ENCODE results near the gene TMEM72. TPM values are rescaled to one million over a fixed set of nuclear protein-coding genes. Genes with fewer than 3 reads are reported as not detected.

TMEM72 gene
- total and polyA plus RNA-seq, 2 donors: not detected

DNA sequence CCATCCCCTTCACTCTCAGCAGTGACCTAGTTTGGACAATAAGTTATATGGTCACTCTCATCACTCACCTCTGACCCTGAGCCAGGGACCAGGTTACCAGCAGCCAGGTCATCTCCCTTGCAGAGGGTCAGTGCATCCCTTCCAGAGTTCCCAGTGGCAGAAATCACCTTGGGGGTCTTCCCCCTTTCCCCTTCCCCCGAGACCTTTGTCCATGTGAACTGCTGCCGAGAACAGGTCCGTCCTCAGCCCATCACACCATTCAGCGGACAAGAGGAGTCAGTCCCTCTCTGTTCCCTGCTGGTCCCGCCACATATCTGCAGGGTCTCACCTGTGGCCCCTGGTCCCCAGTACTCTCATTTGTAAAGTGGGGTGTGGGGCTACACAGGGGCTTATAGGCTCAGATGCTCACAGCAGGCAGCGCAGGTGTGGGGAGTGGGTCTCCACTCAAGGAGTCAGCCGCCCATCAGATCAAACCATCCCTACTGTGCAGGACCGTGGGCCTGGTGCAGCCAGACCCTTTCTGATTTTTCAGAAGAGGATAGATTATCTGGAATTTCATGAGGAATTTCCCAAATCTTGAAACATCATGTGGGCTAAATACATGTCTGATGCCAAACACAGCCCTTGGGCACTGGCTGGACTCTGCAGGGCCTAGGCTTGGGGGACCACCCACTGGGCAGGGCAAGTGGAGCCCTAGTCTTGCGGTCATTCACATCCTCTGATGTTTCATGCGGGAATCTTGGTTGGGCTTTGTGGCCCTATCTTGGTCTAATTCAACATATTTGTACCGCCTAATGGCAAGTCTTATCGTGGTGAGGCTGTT is 61.0 kb downstream of the TMEM72 start:
- DNase-seq (ENCODE audit: extremely low spot score): no peak
- H3K4me1 ChIP-seq (ENCODE audit: insufficient read depth): no peaks in the 10 kb centered on the region
- 97% methylated on average over 12 of the region's 12 CpGs for WGBS
- H3K27ac ChIP-seq (ENCODE audit: low read depth): no peak overlapping the region
- no peaks in the 10 kb centered on the region for H3K36me3 ChIP-seq (ENCODE audit: insufficient read depth)
- no peak overlapping the region for H3K4me3 ChIP-seq (ENCODE audit: low read depth, low read length)

DNA sequence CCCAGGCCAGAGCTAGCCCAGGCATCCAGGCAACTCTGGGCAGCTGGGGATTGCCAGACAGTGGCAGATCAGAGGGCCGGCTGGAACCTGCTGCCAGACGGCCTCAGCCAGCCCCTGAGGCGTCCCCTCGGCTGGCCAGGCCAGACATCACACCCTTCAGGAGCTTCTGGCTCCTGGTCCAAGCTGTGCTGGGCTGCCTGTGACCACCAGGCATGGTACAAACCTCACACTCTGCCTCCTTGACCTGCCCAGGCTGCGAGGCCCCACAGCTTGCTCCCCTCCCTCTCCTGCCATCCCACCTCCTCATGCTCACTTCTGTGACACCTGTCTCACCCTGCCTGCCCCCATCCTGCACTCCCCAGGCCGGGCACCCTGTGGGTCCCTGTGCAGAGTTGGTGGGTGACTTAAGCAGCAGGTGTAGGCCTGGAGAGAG is 61.8 kb downstream of the TMEM72 start:
- H3K4me3 ChIP-seq (ENCODE audit: low read depth, low read length): no peak overlapping the region
- no peaks in the 10 kb centered on the region for H3K36me3 ChIP-seq (ENCODE audit: insufficient read depth)
- no peaks in the 10 kb centered on the region for H3K4me1 ChIP-seq (ENCODE audit: insufficient read depth)
- DNase-seq (ENCODE audit: extremely low spot score): no peak
- WGBS: 89% methylated on average over 6 of the region's 6 CpGs
- no peak overlapping the region for H3K27ac ChIP-seq (ENCODE audit: low read depth)

DNA sequence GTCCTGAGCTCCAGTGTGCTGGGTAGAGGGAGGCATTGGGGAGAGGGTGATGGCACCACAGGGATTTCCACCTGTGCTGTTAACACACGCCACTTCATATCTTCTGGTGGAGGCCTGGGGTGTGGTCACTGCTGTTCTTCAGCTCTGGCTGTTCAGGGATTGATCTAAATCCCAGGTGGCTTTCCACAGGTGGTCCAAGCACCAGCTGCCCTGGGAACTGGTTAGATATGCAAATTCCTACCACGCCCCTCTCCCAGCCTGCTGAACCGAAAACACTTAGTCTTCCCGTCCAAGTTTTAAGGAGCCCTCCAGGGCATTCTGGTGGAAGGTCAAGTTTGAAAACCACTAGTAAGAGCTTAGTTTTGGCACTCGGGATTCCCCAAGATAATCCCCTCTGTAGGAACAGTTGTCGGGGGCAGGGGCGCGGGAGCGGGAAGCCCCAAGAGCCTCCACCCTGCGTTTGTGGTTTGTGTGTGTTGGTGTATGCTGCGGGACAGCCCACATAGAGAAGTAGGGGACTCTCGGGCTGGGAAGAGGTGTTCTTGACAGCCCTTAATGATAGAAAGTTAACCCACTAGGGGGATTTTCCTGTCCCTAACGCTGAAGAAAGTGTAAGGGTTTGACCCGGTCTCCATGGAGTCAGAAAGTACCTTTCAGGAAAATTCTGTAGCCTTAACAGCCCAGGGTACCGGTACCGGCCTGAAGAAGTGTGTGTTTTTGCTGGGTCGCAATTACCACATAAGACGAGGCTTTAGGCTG is 62.4 kb downstream of the TMEM72 start:
- DNase-seq (ENCODE audit: extremely low spot score): no peak
- Histone ChIP-seq H3K27ac (ENCODE audit: low read depth) (no peak overlapping the region), H3K4me3 (ENCODE audit: low read depth, low read length) (no peak overlapping the region), H3K36me3 (ENCODE audit: insufficient read depth) (no peaks in the 10 kb centered on the region), H3K4me1 (ENCODE audit: insufficient read depth) (no peaks in the 10 kb centered on the region)
- 76% methylated on average over 18 of the region's 18 CpGs for WGBS

DNA sequence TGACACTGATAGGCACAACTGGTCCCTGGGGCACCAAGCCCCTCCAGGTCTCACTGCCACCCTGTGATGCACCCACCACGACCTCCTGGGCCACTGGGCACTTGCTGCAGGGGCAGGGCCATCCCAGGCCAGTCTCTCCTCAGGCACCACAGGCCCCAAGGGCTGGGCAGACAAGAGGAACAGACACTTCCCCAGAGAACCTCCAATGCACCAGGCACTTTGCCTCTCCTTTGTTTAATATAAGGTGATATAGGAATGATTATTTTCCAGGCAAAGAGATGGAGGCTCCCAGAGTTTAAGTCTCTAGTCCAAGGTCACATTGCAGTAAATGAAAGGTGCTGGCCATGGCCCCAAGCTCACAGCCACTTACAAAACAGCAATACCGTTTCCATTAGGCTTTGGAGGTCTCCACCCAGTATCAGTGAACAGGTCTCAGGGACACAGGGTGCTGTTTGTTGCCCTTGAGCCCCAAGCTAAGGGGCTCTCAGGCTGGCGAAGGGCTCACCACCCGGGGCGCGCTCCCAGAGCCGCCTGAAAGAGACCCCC is 63.0 kb downstream of the TMEM72 start:
- Histone ChIP-seq H3K27ac (ENCODE audit: low read depth) (no peak overlapping the region), H3K4me1 (ENCODE audit: insufficient read depth) (no peaks in the 10 kb centered on the region), H3K4me3 (ENCODE audit: low read depth, low read length) (peak overlapping the region; percentile 9), H3K36me3 (ENCODE audit: insufficient read depth) (no peaks in the 10 kb centered on the region)
- 37% methylated on average over 7 of the region's 7 CpGs for WGBS
- DNase-seq (ENCODE audit: extremely low spot score): no peak

DNA sequence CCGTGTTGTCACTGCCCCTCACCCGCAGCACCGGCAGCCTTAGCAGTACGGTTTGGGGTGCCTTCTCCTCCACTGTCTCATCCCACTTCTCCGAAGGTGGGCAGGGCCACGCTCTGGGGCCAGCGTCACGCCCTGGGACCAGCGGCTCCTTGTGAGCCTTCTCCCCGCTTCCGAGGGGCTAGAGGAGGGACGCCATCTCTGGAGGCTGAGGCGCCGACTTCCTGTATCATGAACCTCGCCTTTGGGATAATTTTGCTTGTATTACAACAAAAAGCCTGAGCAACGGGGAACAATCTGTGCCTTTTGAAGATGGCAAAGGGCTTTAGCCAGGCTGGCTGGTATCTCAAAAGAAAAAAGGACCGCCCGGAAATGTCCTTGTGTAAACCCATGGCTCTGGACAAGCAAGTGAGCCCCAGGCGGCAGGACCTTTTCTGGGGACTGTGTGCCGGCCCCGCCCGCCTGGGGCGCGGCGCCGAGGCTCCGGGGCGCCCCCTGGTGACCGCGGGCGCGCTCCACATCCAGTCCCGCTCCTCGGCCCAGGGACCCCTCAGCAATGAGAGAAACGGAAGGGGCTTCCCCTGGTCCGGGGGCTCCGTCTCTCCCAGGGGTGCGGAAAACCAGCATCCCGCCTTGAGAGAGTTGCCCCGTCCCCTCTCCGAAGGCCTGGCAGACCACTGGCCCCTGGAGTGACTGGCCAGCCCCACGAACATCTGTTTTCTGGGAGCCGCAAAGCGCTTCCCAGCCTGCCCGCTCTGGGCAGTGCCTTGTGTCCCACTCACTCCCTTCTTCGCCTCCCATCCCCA is 63.7 kb downstream of the TMEM72 start:
- no peak for DNase-seq (ENCODE audit: extremely low spot score)
- H3K4me1 ChIP-seq (ENCODE audit: insufficient read depth): no peaks in the 10 kb centered on the region
- H3K36me3 ChIP-seq (ENCODE audit: insufficient read depth): no peaks in the 10 kb centered on the region
- 4% methylated on average over 46 of the region's 46 CpGs for WGBS
- H3K27ac ChIP-seq (ENCODE audit: low read depth): no peak overlapping the region
- H3K4me3 ChIP-seq (ENCODE audit: low read depth, low read length): peak overlapping the region; percentile 25

DNA sequence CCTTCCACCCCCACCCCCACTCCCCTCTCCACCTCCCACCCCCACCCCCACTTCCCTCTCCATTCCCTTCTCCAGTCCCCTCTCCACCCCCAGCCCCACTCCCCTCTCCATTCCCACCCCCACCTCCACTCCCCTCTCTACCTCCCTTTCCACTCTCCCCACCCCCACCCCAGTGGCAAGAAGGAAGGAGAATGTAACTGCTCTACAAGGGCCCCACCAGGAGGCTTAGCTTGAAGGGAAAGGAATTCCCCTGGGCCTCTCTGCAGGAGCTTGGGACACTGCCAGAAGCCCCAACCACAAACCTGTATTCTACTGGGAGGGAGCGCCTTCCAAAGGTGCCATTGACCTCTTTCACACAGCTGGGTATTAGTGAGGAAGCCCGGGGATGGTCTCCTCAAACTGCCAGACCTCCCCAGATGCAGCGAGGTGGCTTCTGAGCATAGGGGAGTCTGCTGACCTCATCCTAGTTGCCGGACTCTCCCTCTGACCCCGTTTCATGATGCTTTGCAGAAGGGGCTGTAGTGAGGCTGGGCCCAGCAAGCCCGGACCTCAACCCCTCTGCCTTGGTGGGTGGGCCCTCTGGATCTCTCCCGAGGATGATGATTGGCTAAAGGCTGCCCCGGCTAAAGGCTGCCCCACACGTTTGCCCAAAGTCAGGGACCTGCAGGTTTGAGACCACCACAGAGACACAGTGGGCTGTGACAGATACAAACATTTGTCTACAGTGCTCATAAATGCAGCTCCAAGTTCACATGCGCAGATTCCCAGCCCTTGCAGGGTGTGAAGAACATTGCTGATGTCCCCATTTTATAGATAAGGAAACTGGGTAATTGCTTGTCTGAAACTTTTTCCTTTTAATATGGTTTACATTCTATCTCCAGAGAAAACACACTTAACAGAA is 64.5 kb downstream of the TMEM72 start:
- 44% methylated on average over 10 of the region's 10 CpGs for WGBS
- Histone ChIP-seq H3K36me3 (ENCODE audit: insufficient read depth) (no peaks in the 10 kb centered on the region), H3K27ac (ENCODE audit: low read depth) (peak overlapping the region; percentile 14), H3K4me1 (ENCODE audit: insufficient read depth) (no peaks in the 10 kb centered on the region), H3K4me3 (ENCODE audit: low read depth, low read length) (no peak overlapping the region)
- DNase-seq (ENCODE audit: extremely low spot score): no peak

DNA sequence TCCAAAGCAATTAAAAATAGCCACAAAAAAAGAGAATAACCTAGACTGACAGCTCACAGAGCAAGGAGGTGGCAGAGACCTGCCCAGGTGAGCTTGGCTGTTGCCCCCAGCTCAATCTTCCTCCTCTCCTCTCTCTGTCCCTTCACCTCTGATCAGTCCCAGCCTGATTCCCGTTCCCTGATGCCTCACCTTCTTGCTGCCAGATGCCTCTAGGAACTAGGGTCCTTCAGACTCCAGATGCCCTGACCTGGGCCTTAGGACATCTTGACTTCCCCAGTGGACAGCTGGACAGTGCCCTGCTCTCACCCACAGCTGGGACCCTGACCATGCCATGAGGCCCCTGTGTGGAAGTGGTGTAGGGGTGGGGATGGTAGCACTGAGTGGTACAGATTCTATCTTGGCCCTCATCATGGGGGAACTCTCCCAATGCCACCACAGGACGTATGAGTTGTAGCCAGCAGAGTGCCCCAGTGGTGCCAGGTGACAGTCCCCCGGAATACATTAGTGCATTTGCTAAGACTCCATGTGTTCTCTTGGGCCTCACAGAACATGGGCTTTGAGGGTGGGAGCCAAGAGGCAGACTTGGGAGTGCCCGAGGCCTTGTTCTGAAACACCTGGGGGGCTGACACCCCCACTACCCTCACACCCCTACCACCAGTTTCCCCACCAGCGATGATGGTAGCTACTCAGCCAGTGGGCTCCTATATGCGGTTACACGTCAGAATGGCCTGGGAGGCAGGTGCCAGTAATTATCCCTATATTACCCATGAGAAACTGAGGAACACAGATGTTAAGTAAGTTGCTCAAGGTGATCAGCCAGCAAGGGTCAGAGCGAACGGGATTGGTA is 65.4 kb downstream of the TMEM72 start:
- WGBS: 86% methylated on average over 9 of the region's 9 CpGs
- H3K4me1 ChIP-seq (ENCODE audit: insufficient read depth): no peaks in the 10 kb centered on the region
- DNase-seq (ENCODE audit: extremely low spot score): no peak

DNA sequence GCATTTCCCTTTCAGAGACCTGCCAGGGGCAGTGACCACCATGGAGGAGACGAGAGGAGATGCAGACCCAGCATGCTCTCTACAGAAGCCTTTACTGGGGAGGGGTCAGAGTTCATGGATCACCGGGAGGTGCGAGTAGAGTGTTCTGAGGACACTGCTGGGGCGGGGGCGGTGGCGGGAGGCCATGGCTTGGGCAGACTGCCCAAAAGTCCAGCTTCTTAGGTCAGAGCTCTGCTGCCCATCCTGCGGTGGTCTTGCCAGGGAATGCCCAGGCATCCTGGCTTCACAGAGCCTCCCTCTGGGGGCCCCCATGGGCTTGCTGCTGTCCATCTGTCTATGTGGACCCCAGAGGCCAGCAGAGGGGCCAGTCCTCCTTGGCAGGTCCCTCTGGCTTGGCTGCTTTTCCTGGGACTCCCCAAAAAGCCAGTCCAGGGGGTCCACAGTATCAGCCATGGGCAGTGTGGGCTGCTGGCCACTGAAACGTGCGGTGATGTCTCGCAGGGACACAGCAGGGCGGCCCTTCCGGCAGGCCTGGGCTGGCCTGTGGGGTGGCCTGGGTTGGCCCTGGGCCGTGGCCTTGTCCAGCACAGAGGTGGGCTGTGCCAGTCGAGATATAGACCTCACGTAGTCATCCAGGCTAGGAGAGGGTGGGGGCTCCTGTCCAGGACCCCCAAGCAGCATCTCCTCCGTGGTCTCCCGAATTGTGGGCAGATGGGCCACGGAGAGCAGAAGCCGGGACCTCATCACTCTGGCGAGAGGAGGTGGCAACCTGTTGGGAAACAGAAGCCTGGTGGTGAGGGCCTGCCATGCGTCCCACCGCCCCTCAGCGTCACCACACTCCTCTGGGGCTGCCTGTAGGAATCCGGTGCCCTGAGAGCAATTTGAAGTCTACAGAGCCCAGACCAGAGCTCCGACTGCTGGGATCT is 66.4 kb downstream of the TMEM72 start:
- no peak for DNase-seq (ENCODE audit: extremely low spot score)
- 78% methylated on average over 25 of the region's 25 CpGs for WGBS
- H3K27ac ChIP-seq (ENCODE audit: low read depth): peak overlapping the region; percentile 19
- no peaks in the 10 kb centered on the region for H3K4me1 ChIP-seq (ENCODE audit: insufficient read depth)
- H3K4me3 ChIP-seq (ENCODE audit: low read depth, low read length): peak overlapping the region; percentile 46
- H3K36me3 ChIP-seq (ENCODE audit: insufficient read depth): no peaks in the 10 kb centered on the region

More for the DNA sequence above, 65.4 kb downstream of the TMEM72 start:
- no peaks in the 10 kb centered on the region for H3K36me3 ChIP-seq (ENCODE audit: insufficient read depth)
- peak overlapping the region; percentile 46 for H3K4me3 ChIP-seq (ENCODE audit: low read depth, low read length)
- no peak overlapping the region for H3K27ac ChIP-seq (ENCODE audit: low read depth)

DNA sequence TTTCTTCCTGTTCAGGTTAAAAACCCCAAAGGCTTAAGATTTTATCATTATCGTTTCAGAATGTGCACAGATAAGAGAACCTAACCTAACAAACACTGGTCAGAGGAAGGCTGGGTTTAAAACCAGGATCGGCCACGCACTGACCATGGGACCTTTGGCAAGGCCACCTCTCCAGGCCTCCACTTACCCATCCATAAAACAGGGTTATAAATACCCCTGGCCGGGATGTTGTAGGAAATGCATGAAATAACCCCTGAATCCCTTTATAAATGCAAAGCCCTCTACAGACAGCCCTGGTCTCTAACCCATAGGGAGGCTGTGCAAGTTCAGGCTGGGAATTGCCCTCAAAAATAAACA is 67.1 kb downstream of the TMEM72 start:
- 25% methylated on average over 4 of the region's 4 CpGs for WGBS
- Histone ChIP-seq H3K27ac (ENCODE audit: low read depth) (peak overlapping the region; percentile 55), H3K4me3 (ENCODE audit: low read depth, low read length) (peak overlapping the region; percentile 46), H3K4me1 (ENCODE audit: insufficient read depth) (no peaks in the 10 kb centered on the region), H3K36me3 (ENCODE audit: insufficient read depth) (no peaks in the 10 kb centered on the region)
- DNase-seq (ENCODE audit: extremely low spot score): no peak

DNA sequence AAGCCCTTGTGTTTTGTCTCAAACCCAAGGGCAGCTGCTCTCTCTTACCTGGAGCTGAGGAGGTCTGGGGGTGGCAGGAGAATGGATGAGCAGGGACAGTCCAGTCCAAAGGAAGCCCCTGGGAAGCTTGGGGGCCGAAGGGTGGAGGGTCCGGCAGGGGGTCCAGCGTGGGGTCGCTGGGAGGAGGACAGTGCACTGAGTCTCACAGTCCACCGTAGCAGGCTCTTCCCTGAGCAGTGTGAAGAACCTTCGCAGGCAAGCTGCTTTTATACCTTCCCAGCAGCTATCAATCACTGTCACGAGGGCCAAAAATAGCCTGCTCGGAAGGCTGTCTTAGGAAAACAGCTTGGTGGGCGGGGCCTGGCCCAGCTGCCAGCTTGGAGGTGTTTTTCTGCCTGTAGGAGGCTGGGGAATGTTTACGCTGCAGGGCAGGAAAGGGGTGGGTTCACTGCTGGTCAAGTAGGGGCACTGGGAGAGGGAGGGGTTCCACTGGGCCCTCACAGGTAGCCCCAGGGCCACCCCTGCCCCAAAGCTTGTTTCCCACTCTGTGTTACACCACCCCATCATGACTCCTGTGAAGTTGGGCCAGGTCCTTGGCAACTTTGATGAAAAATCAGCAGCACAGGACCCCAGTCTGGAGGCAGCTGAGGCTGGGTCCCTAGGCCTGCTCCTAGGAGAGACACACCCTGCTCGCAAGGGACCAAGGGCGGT is 67.6 kb downstream of the TMEM72 start, which contains the start of gene DEPP1:
Gene DEPP1, minus strand, starts transcription at position 240 of the 711 bp plus-strand sequence. CDS start 779 bp downstream, outside the sequence.
- Histone ChIP-seq H3K4me3 (ENCODE audit: low read depth, low read length) (peak within 1 kb of the TSS; percentile 46), H3K27ac (ENCODE audit: low read depth) (peak within 1 kb of the TSS; percentile 55), H3K36me3 (ENCODE audit: insufficient read depth) (no peaks in the 10 kb centered on the region), H3K4me1 (ENCODE audit: insufficient read depth) (no peaks in the 10 kb centered on the region)
- DNase-seq (ENCODE audit: extremely low spot score): no peak
- WGBS: 24% methylated on average over 12 of the region's 12 CpGs
